ENCODE data around the gene CTXND2.
"Not testable (repeated sequence)": the region's sequence is repeated elsewhere in the genome, so short reads cannot be mapped to it uniquely, and the experiment has no call there.

DNA sequence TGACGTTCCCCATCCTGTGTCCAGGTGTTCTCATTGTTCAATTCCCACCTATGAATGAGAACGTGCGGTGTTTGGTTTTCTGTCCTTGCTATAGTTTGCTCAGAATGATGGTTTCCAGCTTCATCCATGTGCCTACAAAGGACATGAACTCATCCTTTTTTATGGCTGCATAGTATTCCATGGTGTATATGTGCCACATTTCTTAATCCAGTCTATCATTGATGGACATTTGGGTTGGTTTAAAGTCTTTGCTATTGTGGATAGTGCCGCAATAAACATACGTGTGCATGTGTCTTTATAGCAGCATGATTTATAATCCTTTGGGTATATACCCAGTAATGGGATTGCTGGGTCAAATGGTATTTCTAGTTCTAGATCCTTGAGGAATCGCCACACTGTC lies 41.8 kb downstream of the CTXND2 start:
- TF ChIP-seq USF2 (IDR thresholded peaks at IDR 0.05; ENCODE audit: low read length); RFX5 (IDR thresholded peaks at IDR 0.05; ENCODE audit: borderline replicate concordance, low read depth, low read length); ZNF274 (IDR thresholded peaks at IDR 0.05; ENCODE audit: borderline replicate concordance, extremely low read depth, low read length); SIN3A (conservative IDR thresholded peaks at IDR 0.05 in 1 of 2, IDR thresholded peaks at IDR 0.05 in 1 of 2; ENCODE audit: low read depth in 1 of 2, low read length in 2 of 2); POLR2A (IDR thresholded peaks at IDR 0.05; ENCODE audit: control extremely low read depth in 1 of 2, low read depth in 2 of 2, low read length in 2 of 2); EZH2 (IDR thresholded peaks at IDR 0.05; ENCODE audit: low read depth, low read length, severe bottlenecking); RNF2 (IDR thresholded peaks at IDR 0.05; ENCODE audit: borderline replicate concordance, low read depth, low read length, missing control alignments, poor library complexity, severe bottlenecking); POLR2AphosphoS5 (IDR thresholded peaks at IDR 0.05; ENCODE audit: low read depth, low read length); KDM1A (IDR thresholded peaks at IDR 0.05; ENCODE audit: borderline replicate concordance, low read length); CHD2 (IDR thresholded peaks at IDR 0.05; ENCODE audit: low read length): not testable (repeated sequence)
- TF ChIP-seq, protein P1, sequence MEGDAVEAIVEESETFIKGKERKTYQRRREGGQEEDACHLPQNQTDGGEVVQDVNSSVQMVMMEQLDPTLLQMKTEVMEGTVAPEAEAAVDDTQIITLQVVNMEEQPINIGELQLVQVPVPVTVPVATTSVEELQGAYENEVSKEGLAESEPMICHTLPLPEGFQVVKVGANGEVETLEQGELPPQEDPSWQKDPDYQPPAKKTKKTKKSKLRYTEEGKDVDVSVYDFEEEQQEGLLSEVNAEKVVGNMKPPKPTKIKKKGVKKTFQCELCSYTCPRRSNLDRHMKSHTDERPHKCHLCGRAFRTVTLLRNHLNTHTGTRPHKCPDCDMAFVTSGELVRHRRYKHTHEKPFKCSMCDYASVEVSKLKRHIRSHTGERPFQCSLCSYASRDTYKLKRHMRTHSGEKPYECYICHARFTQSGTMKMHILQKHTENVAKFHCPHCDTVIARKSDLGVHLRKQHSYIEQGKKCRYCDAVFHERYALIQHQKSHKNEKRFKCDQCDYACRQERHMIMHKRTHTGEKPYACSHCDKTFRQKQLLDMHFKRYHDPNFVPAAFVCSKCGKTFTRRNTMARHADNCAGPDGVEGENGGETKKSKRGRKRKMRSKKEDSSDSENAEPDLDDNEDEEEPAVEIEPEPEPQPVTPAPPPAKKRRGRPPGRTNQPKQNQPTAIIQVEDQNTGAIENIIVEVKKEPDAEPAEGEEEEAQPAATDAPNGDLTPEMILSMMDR (IDR thresholded peaks at IDR 0.05; ENCODE audit: control extremely low read depth in 1 of 3, insufficient read depth in 1 of 3, low read depth in 1 of 3, low read length in 3 of 3), result not testable (repeated sequence)

All from H1 (cell line).